ENCODE results near the gene NOL12. TPM values are rescaled to one million over a fixed set of nuclear protein-coding genes. Genes with fewer than 3 reads are reported as not detected.

NOL12 gene
- total RNA-seq, 1 experiment from 2014 or later, result 32.7 TPM

DNA sequence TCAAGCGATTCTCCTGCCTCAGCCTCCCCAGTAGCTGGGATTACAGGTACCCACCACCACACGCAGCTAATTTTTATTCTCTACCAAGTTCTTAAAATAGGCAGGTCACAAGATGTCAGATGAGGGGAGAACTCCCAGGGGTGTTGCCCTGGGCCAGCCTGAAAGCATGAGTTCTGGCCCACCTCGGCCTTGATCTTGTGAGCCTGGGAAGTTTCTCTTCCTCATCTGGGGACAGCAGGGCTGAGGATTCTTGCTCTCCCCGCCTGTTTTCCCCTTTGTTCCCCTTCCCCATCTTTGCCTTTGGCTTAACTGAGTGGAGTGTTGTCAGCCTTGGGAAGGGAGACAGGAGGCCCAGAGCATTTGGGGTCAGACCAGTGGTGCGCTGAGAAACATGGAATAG is 24.1 kb upstream of the NOL12 start:
- Histone ChIP-seq H3K9me3 (ENCODE audit: control insufficient read depth, insufficient read depth, low read depth, low read length) (no peaks in the 10 kb centered on the region), H3K4me3 (ENCODE audit: low read depth in 2 of 2, low read length in 2 of 2) (no peak overlapping the region), H3K36me3 (ENCODE audit: control insufficient read depth, insufficient read depth, low read length) (no peaks in the 10 kb centered on the region), H3K4me1 (ENCODE audit: control insufficient read depth, insufficient read depth, low read length) (peaks cover 17% of the 10 kb centered on the region), H3K27ac (ENCODE audit: low read length) (no peak overlapping the region), H3K27me3 (ENCODE audit: control insufficient read depth, insufficient read depth, low read length) (no peaks in the 10 kb centered on the region)
- ATAC-seq, result no peak
- TF ChIP-seq, protein P1, sequence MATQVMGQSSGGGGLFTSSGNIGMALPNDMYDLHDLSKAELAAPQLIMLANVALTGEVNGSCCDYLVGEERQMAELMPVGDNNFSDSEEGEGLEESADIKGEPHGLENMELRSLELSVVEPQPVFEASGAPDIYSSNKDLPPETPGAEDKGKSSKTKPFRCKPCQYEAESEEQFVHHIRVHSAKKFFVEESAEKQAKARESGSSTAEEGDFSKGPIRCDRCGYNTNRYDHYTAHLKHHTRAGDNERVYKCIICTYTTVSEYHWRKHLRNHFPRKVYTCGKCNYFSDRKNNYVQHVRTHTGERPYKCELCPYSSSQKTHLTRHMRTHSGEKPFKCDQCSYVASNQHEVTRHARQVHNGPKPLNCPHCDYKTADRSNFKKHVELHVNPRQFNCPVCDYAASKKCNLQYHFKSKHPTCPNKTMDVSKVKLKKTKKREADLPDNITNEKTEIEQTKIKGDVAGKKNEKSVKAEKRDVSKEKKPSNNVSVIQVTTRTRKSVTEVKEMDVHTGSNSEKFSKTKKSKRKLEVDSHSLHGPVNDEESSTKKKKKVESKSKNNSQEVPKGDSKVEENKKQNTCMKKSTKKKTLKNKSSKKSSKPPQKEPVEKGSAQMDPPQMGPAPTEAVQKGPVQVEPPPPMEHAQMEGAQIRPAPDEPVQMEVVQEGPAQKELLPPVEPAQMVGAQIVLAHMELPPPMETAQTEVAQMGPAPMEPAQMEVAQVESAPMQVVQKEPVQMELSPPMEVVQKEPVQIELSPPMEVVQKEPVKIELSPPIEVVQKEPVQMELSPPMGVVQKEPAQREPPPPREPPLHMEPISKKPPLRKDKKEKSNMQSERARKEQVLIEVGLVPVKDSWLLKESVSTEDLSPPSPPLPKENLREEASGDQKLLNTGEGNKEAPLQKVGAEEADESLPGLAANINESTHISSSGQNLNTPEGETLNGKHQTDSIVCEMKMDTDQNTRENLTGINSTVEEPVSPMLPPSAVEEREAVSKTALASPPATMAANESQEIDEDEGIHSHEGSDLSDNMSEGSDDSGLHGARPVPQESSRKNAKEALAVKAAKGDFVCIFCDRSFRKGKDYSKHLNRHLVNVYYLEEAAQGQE (IDR thresholded peaks at IDR 0.05; ENCODE audit: insufficient read depth in 1 of 2, low read depth in 2 of 2, low read length in 1 of 2), result no peak
- no peak for TF ChIP-seq SIN3A (IDR thresholded peaks at IDR 0.05; ENCODE audit: borderline replicate concordance, insufficient read depth, low read depth, low read length)
- no peak for TF ChIP-seq TCF7L2 (IDR thresholded peaks at IDR 0.05; ENCODE audit: low read depth, low read length)
- no peak for TF ChIP-seq POLR2AphosphoS5 (IDR thresholded peaks at IDR 0.05; ENCODE audit: low read depth, low read length)
- TF ChIP-seq, protein P2, sequence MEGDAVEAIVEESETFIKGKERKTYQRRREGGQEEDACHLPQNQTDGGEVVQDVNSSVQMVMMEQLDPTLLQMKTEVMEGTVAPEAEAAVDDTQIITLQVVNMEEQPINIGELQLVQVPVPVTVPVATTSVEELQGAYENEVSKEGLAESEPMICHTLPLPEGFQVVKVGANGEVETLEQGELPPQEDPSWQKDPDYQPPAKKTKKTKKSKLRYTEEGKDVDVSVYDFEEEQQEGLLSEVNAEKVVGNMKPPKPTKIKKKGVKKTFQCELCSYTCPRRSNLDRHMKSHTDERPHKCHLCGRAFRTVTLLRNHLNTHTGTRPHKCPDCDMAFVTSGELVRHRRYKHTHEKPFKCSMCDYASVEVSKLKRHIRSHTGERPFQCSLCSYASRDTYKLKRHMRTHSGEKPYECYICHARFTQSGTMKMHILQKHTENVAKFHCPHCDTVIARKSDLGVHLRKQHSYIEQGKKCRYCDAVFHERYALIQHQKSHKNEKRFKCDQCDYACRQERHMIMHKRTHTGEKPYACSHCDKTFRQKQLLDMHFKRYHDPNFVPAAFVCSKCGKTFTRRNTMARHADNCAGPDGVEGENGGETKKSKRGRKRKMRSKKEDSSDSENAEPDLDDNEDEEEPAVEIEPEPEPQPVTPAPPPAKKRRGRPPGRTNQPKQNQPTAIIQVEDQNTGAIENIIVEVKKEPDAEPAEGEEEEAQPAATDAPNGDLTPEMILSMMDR (IDR thresholded peaks at IDR 0.05), result no peak
- no peak for DNase-seq (ENCODE audit: low read depth, low spot score)
- ChIA-PET CTCF (interaction anchor here (2.1 kb wide), 1 partner anchor 19 kb away, joined by 11 read pairs; no protein-coding TSS in a partner anchor), POLR2A (interaction anchor here (0.5 to 0.6 kb wide), 2 partner anchors 54 to 71 kb away, joined by 8 to 10 read pairs; no protein-coding TSS in a partner anchor)
- intact Hi-C loops (cut with micrococcal nuclease; ENCODE audit: unreplicated experiment) (no loop called here), in situ Hi-C loops (cut with HindIII; ENCODE audit: low pct_unique_long_range_greater_than_20kb, low sequenced_read_pairs) (no loop called here)
- no TSS peak for BruUV-seq (replicated peaks)

DNA sequence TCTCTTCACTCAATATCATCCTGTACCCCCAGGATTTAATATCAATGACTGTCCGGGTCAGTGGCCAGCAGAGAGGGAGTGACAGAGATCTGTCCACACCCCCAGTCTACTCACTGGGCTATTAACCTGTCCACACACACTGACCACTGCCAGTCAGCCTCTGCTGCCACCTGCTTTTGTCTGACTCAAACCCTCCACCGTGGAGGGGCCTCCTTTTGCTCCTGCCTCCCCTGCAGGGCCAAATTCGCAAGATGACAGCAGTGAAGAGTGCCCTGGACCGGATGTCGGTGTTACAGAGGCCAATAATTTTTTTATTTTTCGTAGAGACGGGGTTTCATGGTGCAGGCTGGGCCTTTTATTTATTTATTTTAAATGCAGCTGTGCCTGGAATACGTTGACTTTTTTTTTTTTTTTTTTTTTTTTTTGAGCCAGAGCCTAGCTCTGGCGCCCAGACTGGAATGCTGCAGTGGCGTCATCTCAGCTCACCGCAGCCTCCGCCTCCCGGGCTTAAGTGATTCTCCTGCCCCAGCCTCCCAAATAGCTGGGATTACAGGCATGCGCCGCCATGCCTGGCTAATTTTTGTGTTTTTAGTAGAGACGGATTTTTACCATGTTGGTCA is 22.5 kb upstream of the NOL12 start:
- in situ Hi-C loops (cut with HindIII; ENCODE audit: low pct_unique_long_range_greater_than_20kb, low sequenced_read_pairs), result no loop called here
- TF ChIP-seq POLR2AphosphoS5 (IDR thresholded peaks at IDR 0.05; ENCODE audit: low read depth, low read length) (no peak), SIN3A (IDR thresholded peaks at IDR 0.05; ENCODE audit: borderline replicate concordance, insufficient read depth, low read depth, low read length) (no peak), TCF7L2 (IDR thresholded peaks at IDR 0.05; ENCODE audit: low read depth, low read length) (no peak)
- TF ChIP-seq, protein P2 (IDR thresholded peaks at IDR 0.05), result no peak
- TF ChIP-seq, protein P1 (IDR thresholded peaks at IDR 0.05; ENCODE audit: insufficient read depth in 1 of 2, low read depth in 2 of 2, low read length in 1 of 2), result no peak

More for the DNA sequence above, 22.5 kb upstream of the NOL12 start:
- H3K9me3 ChIP-seq (ENCODE audit: control insufficient read depth, insufficient read depth, low read depth, low read length), result no peaks in the 10 kb centered on the region
- no TSS peak for BruUV-seq (replicated peaks)
- H3K36me3 ChIP-seq (ENCODE audit: control insufficient read depth, insufficient read depth, low read length), result no peaks in the 10 kb centered on the region
- H3K27me3 ChIP-seq (ENCODE audit: control insufficient read depth, insufficient read depth, low read length), result no peaks in the 10 kb centered on the region
- ChIA-PET POLR2A (no interaction called here), CTCF (interaction anchor here (0.6 kb wide), 1 partner anchor 70 kb away, joined by 18 read pairs; no protein-coding TSS in a partner anchor)
- H3K4me3 ChIP-seq (ENCODE audit: low read depth in 2 of 2, low read length in 2 of 2), result no peak overlapping the region
- H3K27ac ChIP-seq (ENCODE audit: low read length), result no peak overlapping the region
- intact Hi-C loops (cut with micrococcal nuclease; ENCODE audit: unreplicated experiment), result no loop called here
- no peak for ATAC-seq
- DNase-seq (ENCODE audit: low read depth, low spot score), result no peak
- H3K4me1 ChIP-seq (ENCODE audit: control insufficient read depth, insufficient read depth, low read length), result peaks cover 17% of the 10 kb centered on the region

Measured in Panc1 (cell line).